Spleen (tissue), 11 donors: ENCODE measurements around the gene HILPDA. TPM values are rescaled to one million over a fixed set of nuclear protein-coding genes. Genes with fewer than 3 reads are reported as not detected.
"Not testable (repeated sequence)": the region's sequence is repeated elsewhere in the genome, so short reads cannot be mapped to it uniquely, and the experiment has no call there.

ENCODE experiments used
- DNase-seq: peaks from one replicate; pipeline ENCODE4 v3.0.0-alpha.2; 2020
- H3K27ac ChIP-seq, 8 donors: fragments of 200-600 bp; sonication (generic) in 7 of 8; 1 replicate in 4 of 8; 2 replicates in 4 of 8; pipeline versions ENCODE4 v1.5.0 to v1.8.0; 2016 to 2021; ENCODE audit warnings: inconsistent platforms in 4 of 8, mild to moderate bottlenecking in 4 of 8, moderate library complexity in 1 of 8
- H3K27me3 ChIP-seq, 7 donors: fragments of 200-600 bp; sonication (generic) in 6 of 7; replicated peaks in 1 of 7; 1 replicate in 4 of 7; 2 replicates in 3 of 7; pipeline versions ENCODE4 v1.5.0 to v1.8.0; 2016 to 2021; ENCODE audit warnings: inconsistent platforms in 3 of 7, mild to moderate bottlenecking in 1 of 7
- H3K36me3 ChIP-seq, 6 donors: fragments of 200-600 bp; sonication (generic) in 5 of 6; 1 replicate in 4 of 6; 2 replicates in 2 of 6; pipeline versions ENCODE4 v1.5.0 to v1.8.0; 2016 to 2021; ENCODE audit warnings: inconsistent platforms in 2 of 6
- H3K4me1 ChIP-seq, 6 donors: fragments of 200-600 bp; sonication (generic) in 5 of 6; 1 replicate in 3 of 6; 2 replicates in 3 of 6; pipeline versions ENCODE4 v1.5.0 to v1.8.0; 2016 to 2021; ENCODE audit warnings: inconsistent platforms in 3 of 6
- H3K4me3 ChIP-seq, 8 donors: fragments of 200-600 bp; sonication (generic) in 7 of 8; 1 replicate in 4 of 8; 2 replicates in 4 of 8; pipeline versions ENCODE4 v1.5.0 to v1.8.0; 2016 to 2021; ENCODE audit warnings: inconsistent platforms in 4 of 8, mild to moderate bottlenecking in 4 of 8, moderate library complexity in 2 of 8
- H3K9me3 ChIP-seq, 8 donors: fragments of 200-600 bp; sonication (generic) in 7 of 8; 1 replicate in 4 of 8; 2 replicates in 4 of 8; pipeline versions ENCODE4 v1.5.0 to v1.8.0; 2016 to 2021; ENCODE audit warnings: inconsistent platforms in 4 of 8
- POLR2A ChIP-seq, 3 donors: fragments of 450-650 bp; IDR thresholded peaks; one replicate each; pipeline ENCODE4 v1.5.1; 2017; ENCODE audit warnings: antibody characterized with exemption in 3 of 3, mild to moderate bottlenecking in 1 of 3
- POLR2AphosphoS5 ChIP-seq, 3 donors: sonication (generic); formaldehyde crosslinking; IDR thresholded peaks; one replicate each; pipeline ENCODE4 v1.5.1; 2017; ENCODE audit warnings: antibody characterized with exemption in 3 of 3
- WGBS, 5 donors: extraction: QIAGEN DNeasy Blood & Tissue Kit in 3 of 5; methylation state at CpG; one replicate each; pipeline versions ENCODE4 v1.1.5 to v1.1.7; 2013 to 2018; 5-methylcytosine and 5-hydroxymethylcytosine counted together
- intact Hi-C: fragments of 100-400 bp; cut with DNase I; formaldehyde crosslinking; loops from one replicate; pipeline ENCODE4 v1.15.0; 2023; ENCODE audit warnings: low total_unique reads
- polyA plus RNA-seq, 3 donors: library from polyadenylated mRNA; stranded (reverse); fragments of 200-250 nt; gene quantifications; one replicate each; pipeline ENCODE4 v1.2.1, GENCODE V29; 2013
- total RNA-seq, 7 donors: library from RNA; depleted of rRNA in 3 of 7; stranded (reverse); fragments of >200 nt in 3 of 7; fragmentation: NEBNext Ultra II Directional in 4 of 7; extraction: Animal tissue kit (Norgen Biotek cat#: 25700) in 4 of 7; gene quantifications; one replicate each; pipeline versions ENCODE4 v1.1.0 to v1.2.1, GENCODE V29; 2016 to 2021
- TF ChIP-seq, protein P1 (sequence below), 11 experiments: fragments of 200-600 bp in 7 of 11; fragments of 450-650 bp in 4 of 11; sonication (generic) in 4 of 11; IDR thresholded peaks in 8 of 11; conservative IDR thresholded peaks in 3 of 11; 1 replicate in 7 of 11; 2 replicates in 4 of 11; pipeline versions ENCODE4 v1.4.0 to v1.8.0; 2016 to 2021; ENCODE audit warnings: antibody characterized with exemption in 11 of 11, inconsistent platforms in 4 of 11, mild to moderate bottlenecking in 1 of 11
- donor health status: healthy with polysubstance abuse.
- donor health status: DM: no; HTN: no; CAD: no; lungs with moderate emphysema.
- donor health status: DM: no; HTN: no; CAD: no.
- donor health status: Bipolar disorder and iron deficiency.
- donor health status: healthy.
- donor health status: DM: no; HTN: no; CAD: no.
- donor health status: DM: yes; HTN: yes; CAD: no.

Gene HILPDA
- total and polyA plus RNA-seq, 10 donors: 3.2 to 16.7 (median 7.1) TPM

DNA sequence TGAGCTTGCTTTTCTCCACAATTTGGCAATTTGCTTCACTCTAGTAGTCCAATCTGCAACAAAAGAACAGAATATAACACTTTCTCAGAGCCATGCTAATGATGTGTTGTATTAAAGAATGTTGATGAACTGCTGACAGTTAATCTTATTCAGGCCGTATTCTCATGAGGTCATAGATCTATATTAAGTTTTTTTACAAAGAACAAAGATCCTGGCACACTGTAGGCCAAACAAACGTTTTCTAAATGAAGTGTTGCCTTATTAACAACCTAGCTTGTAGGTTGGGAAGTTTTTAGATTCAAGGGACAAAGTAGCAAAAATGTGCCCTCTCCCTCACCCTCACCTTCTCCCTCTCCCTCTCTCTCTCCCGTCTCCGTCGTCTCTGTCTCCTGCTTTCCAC, 6.8 kb downstream of the HILPDA start:
- WGBS, 5 donors: 85 to 92% (median 90%) methylated on average over 5 of the region's 5 CpGs
- Histone ChIP-seq H3K36me3 (peaks cover 0 to 10% (median 0%) of the 10 kb centered on the region in 6 donors), H3K4me1 (peaks cover 0 to 32% (median 17%) of the 10 kb centered on the region in 6 donors), H3K27me3 (no peaks in the 10 kb centered on the region), H3K27ac (no peak overlapping the region), H3K4me3 (no peak overlapping the region), H3K9me3 (no peaks in the 10 kb centered on the region)
- intact Hi-C loops: no loop called here
- DNase-seq: no peak
- TF ChIP-seq, protein P1, sequence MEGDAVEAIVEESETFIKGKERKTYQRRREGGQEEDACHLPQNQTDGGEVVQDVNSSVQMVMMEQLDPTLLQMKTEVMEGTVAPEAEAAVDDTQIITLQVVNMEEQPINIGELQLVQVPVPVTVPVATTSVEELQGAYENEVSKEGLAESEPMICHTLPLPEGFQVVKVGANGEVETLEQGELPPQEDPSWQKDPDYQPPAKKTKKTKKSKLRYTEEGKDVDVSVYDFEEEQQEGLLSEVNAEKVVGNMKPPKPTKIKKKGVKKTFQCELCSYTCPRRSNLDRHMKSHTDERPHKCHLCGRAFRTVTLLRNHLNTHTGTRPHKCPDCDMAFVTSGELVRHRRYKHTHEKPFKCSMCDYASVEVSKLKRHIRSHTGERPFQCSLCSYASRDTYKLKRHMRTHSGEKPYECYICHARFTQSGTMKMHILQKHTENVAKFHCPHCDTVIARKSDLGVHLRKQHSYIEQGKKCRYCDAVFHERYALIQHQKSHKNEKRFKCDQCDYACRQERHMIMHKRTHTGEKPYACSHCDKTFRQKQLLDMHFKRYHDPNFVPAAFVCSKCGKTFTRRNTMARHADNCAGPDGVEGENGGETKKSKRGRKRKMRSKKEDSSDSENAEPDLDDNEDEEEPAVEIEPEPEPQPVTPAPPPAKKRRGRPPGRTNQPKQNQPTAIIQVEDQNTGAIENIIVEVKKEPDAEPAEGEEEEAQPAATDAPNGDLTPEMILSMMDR (IDR thresholded peaks at IDR 0.05 in 8 of 11, conservative IDR thresholded peaks at IDR 0.05 in 3 of 11): no peak
- no peak for TF ChIP-seq POLR2A (IDR thresholded peaks at IDR 0.05)
- no peak for TF ChIP-seq POLR2AphosphoS5 (IDR thresholded peaks at IDR 0.05)

DNA sequence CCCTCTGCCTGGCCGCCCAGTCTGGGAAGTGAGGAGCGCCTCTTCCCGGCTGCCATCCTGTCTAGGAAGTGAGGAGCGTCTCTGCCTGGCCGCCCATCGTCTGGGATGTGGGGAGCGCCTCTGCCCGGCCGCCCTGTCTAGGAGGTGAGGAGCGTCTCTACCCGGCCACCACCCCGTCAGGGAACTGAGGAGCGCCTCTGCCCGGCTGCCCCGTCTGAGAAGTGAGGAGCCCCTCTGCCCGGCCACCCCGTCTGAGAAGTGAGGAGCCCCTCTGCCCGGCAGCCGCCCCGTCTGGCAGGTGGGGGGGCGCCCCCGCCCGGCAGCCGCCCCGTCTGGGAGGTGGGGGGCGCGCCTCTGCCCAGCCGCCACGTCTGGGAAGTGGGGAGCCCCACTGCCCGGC, 7.7 kb downstream of the HILPDA start:
- H3K4me1 ChIP-seq: peaks cover 0 to 24% (median 14%) of the 10 kb centered on the region in 6 donors
- H3K9me3 ChIP-seq, intact Hi-C loops, H3K4me3 ChIP-seq, H3K27me3 ChIP-seq, DNase-seq, H3K27ac ChIP-seq: not testable (repeated sequence)
- WGBS, 5 donors: 93 to 97% (median 94%) methylated on average over 22 to 30 of the region's 30 CpGs
- H3K36me3 ChIP-seq: peaks cover 0 to 10% (median 0%) of the 10 kb centered on the region in 6 donors

DNA sequence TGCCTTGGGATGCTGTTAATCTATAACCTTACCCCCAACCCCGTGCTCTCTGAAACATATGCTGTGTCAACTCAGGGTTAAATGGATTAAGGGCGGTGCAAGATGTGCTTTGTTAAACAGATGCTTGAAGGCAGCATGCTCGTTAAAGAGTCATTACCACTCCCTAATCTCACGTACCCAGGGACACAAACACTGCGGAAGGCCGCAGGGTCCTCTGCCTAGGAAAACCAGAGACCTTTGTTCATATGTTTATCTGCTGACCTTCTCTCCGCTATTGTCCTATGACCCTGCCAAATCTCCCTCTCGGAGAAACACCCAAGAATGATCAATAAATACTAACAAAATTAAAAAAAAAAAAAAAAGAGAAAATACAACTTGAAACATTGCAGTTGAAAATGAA, 8.3 kb downstream of the HILPDA start:
- H3K9me3 ChIP-seq, H3K27me3 ChIP-seq, H3K4me3 ChIP-seq, H3K27ac ChIP-seq, DNase-seq, intact Hi-C loops: not testable (repeated sequence)
- Histone ChIP-seq H3K36me3 (peaks cover 0 to 10% (median 0%) of the 10 kb centered on the region in 6 donors), H3K4me1 (peaks cover 0 to 18% (median 9%) of the 10 kb centered on the region in 6 donors)
- 87 to 93% (median 92%) methylated on average over 7 to 8 of the region's 8 CpGs for WGBS, 5 donors

DNA sequence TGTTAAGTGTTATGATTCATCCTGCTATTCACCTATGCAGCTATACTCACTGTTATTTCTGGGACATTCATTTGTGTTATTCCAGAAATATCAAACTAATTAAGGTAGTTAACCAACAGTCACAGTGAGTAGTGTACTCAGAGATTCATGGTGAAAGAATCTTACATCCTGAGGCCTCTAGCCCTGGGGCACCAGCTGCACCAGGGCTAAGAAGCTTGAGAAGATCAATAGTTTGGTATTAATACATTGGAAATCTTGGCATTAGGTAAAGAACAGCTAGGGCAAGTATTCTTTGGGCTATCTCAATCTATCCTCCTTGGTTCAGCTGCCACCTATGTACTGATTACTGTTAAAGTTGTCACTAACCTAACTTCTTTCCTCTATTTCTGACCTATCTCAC, 11.2 kb downstream of the HILPDA start:
- peaks cover 0 to 10% (median 0%) of the 10 kb centered on the region in 6 donors for H3K36me3 ChIP-seq
- DNase-seq, H3K9me3 ChIP-seq, H3K27ac ChIP-seq, H3K4me3 ChIP-seq, intact Hi-C loops, H3K4me1 ChIP-seq, H3K27me3 ChIP-seq: not testable (repeated sequence)

DNA sequence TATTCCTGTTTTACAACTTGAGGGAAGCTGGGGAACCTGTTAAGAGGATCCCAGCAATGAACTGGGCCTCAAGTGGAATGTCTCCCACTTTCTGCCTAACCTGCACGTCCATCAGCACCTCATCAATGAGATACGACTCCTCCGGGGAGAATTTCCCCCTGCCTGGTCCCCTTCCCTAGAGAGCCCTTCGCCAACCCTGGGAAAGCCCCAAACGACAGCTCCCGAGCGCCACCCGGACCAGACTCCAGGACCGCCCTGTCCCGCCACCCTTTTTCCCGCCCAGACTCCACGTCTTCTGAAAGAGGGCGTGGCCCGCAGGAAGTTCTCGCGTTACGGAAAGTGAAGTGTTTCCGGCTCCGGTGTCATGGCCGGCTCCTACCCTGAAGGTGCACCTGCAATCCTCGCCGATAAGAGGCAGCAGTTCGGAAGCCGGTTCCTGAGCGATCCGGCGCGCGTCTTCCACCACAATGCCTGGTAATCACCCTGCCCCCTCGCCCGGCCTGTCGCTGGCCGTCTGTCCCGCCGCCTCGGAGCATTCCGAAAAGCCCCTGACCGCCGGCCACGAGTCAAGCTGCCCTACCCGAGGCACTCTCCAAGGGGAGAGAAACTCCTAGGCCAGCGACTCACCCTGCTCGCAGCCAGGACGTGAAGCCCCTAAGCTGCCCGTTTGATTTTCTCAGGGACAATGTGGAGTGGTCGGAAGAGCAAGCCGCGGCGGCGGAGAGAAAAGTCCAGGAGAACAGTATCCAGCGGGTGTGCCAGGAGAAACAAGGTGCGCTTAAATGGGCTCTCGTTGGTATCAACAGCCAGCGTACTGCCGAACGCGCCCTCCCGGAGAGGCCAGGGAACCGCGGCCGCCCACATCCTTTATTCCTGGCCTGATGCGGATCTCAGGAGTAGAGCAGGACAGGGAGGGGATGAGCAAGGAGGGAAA, 21.0 kb downstream of the HILPDA start, which contains the start of gene METTL2B:
Gene METTL2B (plus strand): TSS at position 347 of the 934 bp plus-strand sequence. CDS start 18 bp downstream, at position 365.
- WGBS, 5 donors: 0 to 1% (median 0%) methylated on average over 41 to 62 of the region's 62 CpGs
- H3K9me3 ChIP-seq, H3K27me3 ChIP-seq: not testable (repeated sequence)
- Histone ChIP-seq H3K4me1 (peaks cover 6 to 39% (median 20%) of the 10 kb centered on the region in 6 donors), H3K4me3 (peak within 1 kb of the TSS; percentile 50 to 78 (median 74)), H3K27ac (peak within 1 kb of the TSS; percentile 55 to 88 (median 85)), H3K36me3 (peaks cover 0 to 31% (median 10%) of the 10 kb centered on the region in 6 donors)
- peak; percentile 97 for DNase-seq
- intact Hi-C loops: loop anchor here (5.0 kb wide), 1 partner anchor 406 kb away; no protein-coding TSS in a partner anchor
- TF ChIP-seq POLR2A (IDR thresholded peaks at IDR 0.05): peak in 1 of 3 donors; percentile 9
- TF ChIP-seq POLR2AphosphoS5 (IDR thresholded peaks at IDR 0.05): peak; percentile 88 to 91 (median 88)
- TF ChIP-seq, protein P1 (IDR thresholded peaks at IDR 0.05 in 8 of 11, conservative IDR thresholded peaks at IDR 0.05 in 3 of 11): peak in 10 of 11 experiments; percentile 42 to 76 (median 57)

DNA sequence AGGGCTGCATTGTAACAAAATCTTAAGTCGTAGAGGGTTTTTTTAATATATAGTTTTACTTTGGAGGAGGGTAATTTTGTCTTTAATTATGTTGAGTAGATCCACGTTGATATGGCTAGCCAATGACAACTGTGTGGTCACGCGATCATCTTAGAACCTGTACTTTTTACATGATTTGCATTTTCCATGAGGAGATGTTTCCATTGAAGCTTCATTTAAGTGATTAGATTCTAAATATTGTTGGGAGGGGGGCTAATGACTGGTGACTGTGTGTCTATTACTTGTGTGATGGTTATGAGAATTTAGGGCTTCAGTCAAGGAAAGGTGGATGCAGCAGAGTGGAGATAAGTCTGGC, 21.6 kb downstream of the HILPDA start:
- not testable (repeated sequence) for H3K27me3 ChIP-seq, DNase-seq, H3K9me3 ChIP-seq
- Histone ChIP-seq H3K36me3 (peaks cover 0 to 37% (median 16%) of the 10 kb centered on the region in 6 donors), H3K4me3 (peak overlapping the region; percentile 50 to 78 (median 74)), H3K27ac (peak overlapping the region; percentile 55 to 88 (median 85)), H3K4me1 (peaks cover 6 to 39% (median 20%) of the 10 kb centered on the region in 6 donors)
- whole genome bisulfite sequencing, 5 donors: 3 to 5% (median 4%) methylated on average over 4 of the region's 4 CpGs
- intact Hi-C loops: loop anchor here (5.0 kb wide), 1 partner anchor 405 kb away; no protein-coding TSS in a partner anchor

DNA sequence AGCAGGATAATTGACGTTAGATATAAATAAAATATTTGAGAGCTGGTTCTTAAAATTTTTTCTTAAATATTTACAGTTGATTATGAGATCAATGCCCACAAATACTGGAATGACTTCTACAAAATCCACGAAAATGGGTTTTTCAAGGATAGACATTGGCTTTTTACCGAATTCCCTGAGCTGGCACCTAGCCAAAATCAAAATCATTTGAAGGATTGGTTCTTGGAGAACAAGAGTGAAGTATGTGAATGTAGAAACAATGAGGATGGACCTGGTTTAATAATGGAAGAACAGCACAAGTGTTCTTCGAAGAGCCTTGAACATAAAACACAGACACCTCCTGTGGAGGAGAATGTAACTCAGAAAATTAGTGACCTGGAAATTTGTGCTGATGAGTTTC, 23.4 kb downstream of the HILPDA start:
- H3K4me1 ChIP-seq: peaks cover 6 to 38% (median 20%) of the 10 kb centered on the region in 6 donors

DNA sequence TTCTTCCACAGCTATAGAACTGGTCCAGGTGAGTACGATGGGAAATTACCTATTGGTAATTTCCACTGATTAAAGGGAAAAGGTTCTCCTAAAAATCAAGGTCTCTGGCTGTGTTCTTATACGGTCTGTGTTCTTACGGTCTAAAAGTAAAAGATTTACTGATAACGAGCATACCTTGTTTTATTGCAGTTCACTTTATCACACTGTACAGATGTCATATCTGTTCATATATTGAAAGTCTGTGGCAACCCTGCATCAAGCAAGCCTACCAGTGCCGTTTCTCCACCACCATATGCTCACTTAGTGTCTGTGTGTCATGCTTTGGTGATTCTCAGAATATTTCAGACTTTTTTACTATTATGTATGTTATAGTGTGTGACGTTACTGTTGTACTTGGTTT, 32.5 kb downstream of the HILPDA start:
- 93 to 98% (median 95%) methylated on average over 6 of the region's 6 CpGs for WGBS, 5 donors
- DNase-seq, H3K4me3 ChIP-seq, H3K27ac ChIP-seq, intact Hi-C loops, H3K27me3 ChIP-seq, H3K4me1 ChIP-seq, H3K9me3 ChIP-seq: not testable (repeated sequence)
- H3K36me3 ChIP-seq: peaks cover 0 to 87% (median 13%) of the 10 kb centered on the region in 6 donors

More for the DNA sequence above, 23.4 kb downstream of the HILPDA start:
- 88 to 96% (median 91%) methylated on average over 3 to 4 of the region's 4 CpGs for whole genome bisulfite sequencing, 5 donors
- not testable (repeated sequence) for H3K9me3 ChIP-seq, H3K27ac ChIP-seq, H3K27me3 ChIP-seq, H3K4me3 ChIP-seq, DNase-seq
- intact Hi-C loops: loop anchor here (5.0 kb wide), 1 partner anchor 403 kb away; no protein-coding TSS in a partner anchor
- peaks cover 0 to 54% (median 25%) of the 10 kb centered on the region in 6 donors for H3K36me3 ChIP-seq
